CD4-positive, CD25-positive, alpha-beta regulatory T cell (primary cell): ENCODE results near the gene GABARAPL2. TPM values are rescaled to one million over a fixed set of nuclear protein-coding genes. Genes with fewer than 3 reads are reported as not detected.
A peak's percentile ranks its signal among the peaks of the same experiment; 100 is the strongest.

Experiments used
- ATAC-seq, 2 donors: fragments of 150-1000 bp; cut with Tn5 transposase; one replicate each; pipeline ENCODE4 v1.10.0; 2021; ENCODE audit warnings: low read depth in 2 of 2, moderate number of reproducible peaks in 2 of 2, moderate library complexity in 1 of 2
- DNase-seq, 3 donors: peaks; one replicate each; pipeline versions ENCODE4 v3.0.0 to v3.0.0-alpha.2; 2012 to 2022; ENCODE audit warnings: mixed read lengths in 1 of 3
- H3K27ac ChIP-seq: one replicate; pipeline ENCODE4 v1.7.0; 2013; ENCODE audit warnings: mild to moderate bottlenecking, low read length; ENCODE audit not compliant: insufficient read depth, poor library complexity, severe bottlenecking
- H3K27me3 ChIP-seq: one replicate; pipeline ENCODE4 v1.7.0; 2013; ENCODE audit warnings: low read length; ENCODE audit not compliant: control insufficient read depth, insufficient read depth
- H3K36me3 ChIP-seq: one replicate; pipeline ENCODE4 v1.7.0; 2013; ENCODE audit warnings: mild to moderate bottlenecking, low read length, moderate library complexity; ENCODE audit not compliant: control insufficient read depth, insufficient read depth
- H3K4me1 ChIP-seq: 2 replicates; pipeline ENCODE4 v1.7.0; 2013; ENCODE audit warnings: mild to moderate bottlenecking, low read length; ENCODE audit not compliant: insufficient read depth, control insufficient read depth, poor library complexity, severe bottlenecking
- H3K4me3 ChIP-seq: one replicate; pipeline ENCODE4 v1.7.0; 2013; ENCODE audit warnings: low read depth, mild to moderate bottlenecking, low read length, moderate library complexity
- H3K9me3 ChIP-seq, 2 experiments: 1 replicate in 1 of 2; 2 replicates in 1 of 2; pipeline ENCODE4 v1.7.0; 2013; ENCODE audit warnings: low read length in 2 of 2, mild to moderate bottlenecking in 1 of 2, moderate library complexity in 1 of 2; ENCODE audit not compliant: control insufficient read depth in 2 of 2
- H3K27ac Mint-ChIP-seq, 3 donors: one replicate each; pipeline ENCODE4 v1.8.0; 2020 to 2022; ENCODE audit warnings: mild to moderate bottlenecking in 3 of 3, mixed read lengths in 3 of 3, moderate library complexity in 2 of 3
- H3K27me3 Mint-ChIP-seq: one replicate; pipeline ENCODE4 v1.8.0; 2022; ENCODE audit warnings: mild to moderate bottlenecking, mixed read lengths
- H3K36me3 Mint-ChIP-seq: one replicate; pipeline ENCODE4 v1.8.0; 2020; ENCODE audit warnings: mixed read lengths
- H3K4me1 Mint-ChIP-seq, 4 donors: one replicate each; pipeline ENCODE4 v1.8.0; 2020 to 2022; ENCODE audit warnings: mixed read lengths in 4 of 4, mild to moderate bottlenecking in 1 of 4
- H3K4me3 Mint-ChIP-seq, 4 donors: one replicate each; pipeline ENCODE4 v1.8.0; 2020 to 2022; ENCODE audit warnings: mild to moderate bottlenecking in 4 of 4, mixed read lengths in 4 of 4, moderate library complexity in 3 of 4
- H3K9me3 Mint-ChIP-seq, 7 donors: one replicate each; pipeline ENCODE4 v1.8.0; 2020 to 2022; ENCODE audit warnings: mixed read lengths in 7 of 7, mild to moderate bottlenecking in 3 of 7, moderate library complexity in 2 of 7
- polyA plus RNA-seq, 4 donors: library from polyadenylated mRNA; unstranded; fragments of 300-500 nt; fragmentation: Illumina TruSeq; gene quantifications; one replicate each; pipeline ENCODE4 v1.2.3, GENCODE V29; 2021
- total RNA-seq: library from RNA; stranded (reverse); gene quantifications from one replicate; pipeline ENCODE4 v1.2.3, GENCODE V29; 2022

Gene GABARAPL2
- total and polyA plus RNA-seq, 5 donors from 2014 or later, result 81.3 to 354 (median 308) TPM

DNA sequence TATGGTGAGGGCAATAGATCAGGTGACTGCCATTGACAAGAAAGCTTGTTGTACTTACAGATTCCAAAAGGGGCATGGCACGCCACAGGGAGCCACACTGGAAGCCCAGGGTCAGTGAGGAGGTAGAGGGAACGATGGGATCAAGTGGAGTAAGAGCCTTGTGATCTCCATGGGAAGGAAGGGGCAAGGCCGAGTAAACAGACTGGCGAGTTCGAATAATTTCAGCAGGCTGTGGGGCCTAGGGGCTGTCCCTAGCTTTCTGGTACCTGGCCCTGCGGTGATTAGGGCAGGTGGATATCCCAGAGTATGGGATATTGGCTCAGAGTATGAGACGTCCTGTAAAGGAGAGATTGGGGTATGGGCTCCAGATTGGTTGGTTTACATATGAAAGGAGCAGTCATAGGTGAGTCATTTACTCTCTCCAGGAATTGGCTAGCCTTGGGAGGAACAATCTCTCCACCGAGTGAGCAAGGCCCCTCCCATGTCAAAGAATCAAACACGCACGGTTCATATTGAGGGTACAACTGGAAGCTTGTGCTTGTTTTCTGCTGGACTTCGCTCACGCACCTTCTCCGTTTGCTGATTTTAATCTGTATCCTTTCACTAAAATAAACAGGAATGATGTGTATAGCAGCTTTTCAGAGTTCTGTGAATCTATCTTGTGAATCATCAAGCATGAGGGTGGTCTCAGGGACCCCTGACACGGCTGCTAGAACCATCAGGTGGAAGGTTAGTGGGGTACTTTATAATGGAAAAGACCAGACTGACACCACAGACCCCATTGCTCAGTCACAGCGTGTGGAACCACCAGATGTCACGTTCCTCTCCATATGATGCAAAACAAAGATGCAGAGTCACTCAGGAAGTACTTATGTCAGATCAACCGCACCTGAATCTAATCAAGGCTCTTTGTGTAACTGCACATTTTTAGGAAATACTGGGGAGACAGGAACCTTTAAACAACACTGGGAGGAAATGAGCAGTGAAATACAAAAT is 27.9 kb downstream of the GABARAPL2 start:
- no peak overlapping the region for H3K27ac ChIP-seq

DNA sequence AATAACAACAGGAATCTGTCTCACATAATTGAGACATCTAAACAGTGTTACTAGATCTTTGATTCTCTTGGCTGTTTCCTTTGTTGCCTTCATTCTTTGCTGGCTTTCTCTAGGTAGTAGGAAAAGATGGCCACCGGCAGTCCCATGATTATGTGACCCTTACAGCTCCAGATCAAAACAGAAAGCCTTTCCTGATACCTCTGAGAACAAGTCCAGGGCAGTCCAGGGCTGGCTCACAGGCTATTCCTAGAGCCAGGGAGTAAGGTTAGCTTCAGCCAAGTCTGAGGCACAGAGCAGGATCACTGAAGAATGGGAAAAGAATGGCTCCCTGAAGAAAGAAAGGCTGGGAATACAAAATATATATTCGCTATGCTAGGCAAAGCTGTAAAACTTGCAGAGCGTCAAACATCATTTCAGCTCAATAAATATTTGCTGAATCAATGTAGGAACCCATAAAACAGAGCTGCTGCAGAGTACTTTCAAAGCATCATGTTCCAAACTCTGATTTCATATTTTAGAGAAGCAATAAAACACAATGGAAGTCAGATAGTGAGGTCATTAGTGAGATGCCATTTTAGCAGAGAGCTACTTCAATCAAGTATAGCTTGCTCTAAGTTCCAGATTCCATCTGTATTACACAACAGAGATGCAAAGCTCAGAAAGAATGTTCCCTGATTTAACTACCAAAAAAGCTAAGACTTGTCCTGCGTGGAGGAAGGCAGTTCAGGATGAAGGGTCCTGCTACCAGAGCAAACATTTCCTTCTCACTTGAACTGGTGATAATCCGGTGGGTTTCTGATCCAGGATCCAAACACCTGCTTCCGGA is 33.5 kb downstream of the GABARAPL2 start:
- Histone ChIP-seq H3K27ac (no peak overlapping the region), H3K4me3 (no peak overlapping the region), H3K36me3 (peaks cover 59% of the 10 kb centered on the region), H3K27me3 (no peaks in the 10 kb centered on the region), H3K9me3 (peaks cover 5 to 10% of the 10 kb centered on the region in 2 experiments), H3K4me1 (no peaks in the 10 kb centered on the region)
- no peak for DNase-seq
- H3K27me3 Mint-ChIP-seq, result no peaks in the 10 kb centered on the region
- peaks cover 0 to 2% (median 1%) of the 10 kb centered on the region in 4 donors for H3K4me1 Mint-ChIP-seq
- no peak overlapping the region for H3K4me3 Mint-ChIP-seq
- H3K9me3 Mint-ChIP-seq, result peaks cover 0 to 14% (median 0%) of the 10 kb centered on the region in 7 donors
- peak overlapping the region in 2 of 3 donors; percentile 14 to 38 for H3K27ac Mint-ChIP-seq
- ATAC-seq, result no peak
- H3K36me3 Mint-ChIP-seq, result peaks cover 56% of the 10 kb centered on the region

More for the DNA sequence above, 27.9 kb downstream of the GABARAPL2 start:
- Histone ChIP-seq H3K9me3 (no peaks in the 10 kb centered on the region), H3K4me1 (no peaks in the 10 kb centered on the region), H3K4me3 (no peak overlapping the region), H3K27me3 (no peaks in the 10 kb centered on the region), H3K36me3 (peaks cover 30% of the 10 kb centered on the region)
- DNase-seq (peak in 1 of 3 donors; percentile 49), ATAC-seq (no peak)
- peaks cover 0 to 2% (median 0%) of the 10 kb centered on the region in 7 donors for H3K9me3 Mint-ChIP-seq
- H3K4me3 Mint-ChIP-seq, result peak overlapping the region in 1 of 4 donors; percentile 11
- H3K4me1 Mint-ChIP-seq, result peaks cover 0 to 7% (median 0%) of the 10 kb centered on the region in 4 donors
- no peaks in the 10 kb centered on the region for H3K27me3 Mint-ChIP-seq
- H3K36me3 Mint-ChIP-seq, result peaks cover 26% of the 10 kb centered on the region
- peak overlapping the region; percentile 3 to 19 (median 5) for H3K27ac Mint-ChIP-seq

DNA sequence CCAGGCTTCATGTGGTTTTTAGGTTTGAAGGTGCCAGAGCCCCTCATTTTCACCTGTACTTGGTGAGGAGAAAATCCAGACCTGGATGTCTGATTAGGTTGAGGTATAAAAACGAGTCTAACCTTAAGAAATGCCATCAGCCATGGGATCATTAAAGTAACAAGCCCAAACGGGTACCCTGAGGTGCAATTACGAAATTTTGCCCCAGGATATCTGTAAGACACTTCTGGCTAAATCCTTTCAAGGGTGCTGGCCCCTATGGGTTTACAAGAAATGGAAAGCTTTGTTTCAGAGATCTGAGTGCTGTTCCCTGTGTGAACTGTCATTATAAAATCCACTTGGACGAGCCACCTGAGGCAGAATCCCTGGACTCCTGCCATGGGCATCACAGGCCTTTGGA is 37.1 kb downstream of the GABARAPL2 start:
- ATAC-seq (no peak), DNase-seq (no peak)
- no peak overlapping the region for H3K4me3 Mint-ChIP-seq
- Histone ChIP-seq H3K9me3 (peaks cover 5 to 10% of the 10 kb centered on the region in 2 experiments), H3K27me3 (no peaks in the 10 kb centered on the region), H3K27ac (no peak overlapping the region), H3K4me3 (no peak overlapping the region), H3K36me3 (peaks cover 69% of the 10 kb centered on the region), H3K4me1 (no peaks in the 10 kb centered on the region)
- peaks cover 0 to 14% (median 0%) of the 10 kb centered on the region in 7 donors for H3K9me3 Mint-ChIP-seq
- H3K27me3 Mint-ChIP-seq, result no peaks in the 10 kb centered on the region
- peaks cover 56% of the 10 kb centered on the region for H3K36me3 Mint-ChIP-seq
- H3K4me1 Mint-ChIP-seq, result peaks cover 0 to 6% (median 4%) of the 10 kb centered on the region in 4 donors
- no peak overlapping the region for H3K27ac Mint-ChIP-seq

DNA sequence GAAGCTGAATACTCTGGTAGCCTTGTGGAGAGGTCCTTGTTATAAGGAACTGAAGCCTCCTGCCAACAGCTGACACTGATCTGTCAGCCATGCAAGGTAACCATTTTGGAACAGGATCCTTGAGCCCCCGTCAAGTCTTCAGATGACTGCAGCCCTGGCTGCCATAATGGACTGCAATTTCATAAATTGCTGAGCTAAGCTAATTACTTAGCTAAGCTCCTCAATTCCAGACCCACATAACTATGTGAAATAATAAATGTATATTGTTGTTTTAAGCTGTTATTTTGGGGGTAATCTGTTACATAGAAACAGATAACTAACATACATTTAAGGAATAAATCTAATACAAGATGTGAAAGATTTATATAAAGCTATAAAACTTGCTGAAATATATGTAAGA is 40.3 kb downstream of the GABARAPL2 start:
- H3K4me1 ChIP-seq, result no peaks in the 10 kb centered on the region
- Mint-ChIP-seq H3K27me3 (no peaks in the 10 kb centered on the region), H3K4me3 (no peak overlapping the region), H3K4me1 (peaks cover 2 to 10% (median 6%) of the 10 kb centered on the region in 4 donors), H3K27ac (no peak overlapping the region), H3K9me3 (peaks cover 0 to 14% (median 2%) of the 10 kb centered on the region in 7 donors), H3K36me3 (peaks cover 51% of the 10 kb centered on the region)
- ATAC-seq (no peak), DNase-seq (no peak)
- H3K27me3 ChIP-seq, result no peaks in the 10 kb centered on the region
- no peak overlapping the region for H3K27ac ChIP-seq
- H3K9me3 ChIP-seq, result peaks cover 5 to 10% of the 10 kb centered on the region in 2 experiments
- H3K36me3 ChIP-seq, result peaks cover 78% of the 10 kb centered on the region
- H3K4me3 ChIP-seq, result no peak overlapping the region

DNA sequence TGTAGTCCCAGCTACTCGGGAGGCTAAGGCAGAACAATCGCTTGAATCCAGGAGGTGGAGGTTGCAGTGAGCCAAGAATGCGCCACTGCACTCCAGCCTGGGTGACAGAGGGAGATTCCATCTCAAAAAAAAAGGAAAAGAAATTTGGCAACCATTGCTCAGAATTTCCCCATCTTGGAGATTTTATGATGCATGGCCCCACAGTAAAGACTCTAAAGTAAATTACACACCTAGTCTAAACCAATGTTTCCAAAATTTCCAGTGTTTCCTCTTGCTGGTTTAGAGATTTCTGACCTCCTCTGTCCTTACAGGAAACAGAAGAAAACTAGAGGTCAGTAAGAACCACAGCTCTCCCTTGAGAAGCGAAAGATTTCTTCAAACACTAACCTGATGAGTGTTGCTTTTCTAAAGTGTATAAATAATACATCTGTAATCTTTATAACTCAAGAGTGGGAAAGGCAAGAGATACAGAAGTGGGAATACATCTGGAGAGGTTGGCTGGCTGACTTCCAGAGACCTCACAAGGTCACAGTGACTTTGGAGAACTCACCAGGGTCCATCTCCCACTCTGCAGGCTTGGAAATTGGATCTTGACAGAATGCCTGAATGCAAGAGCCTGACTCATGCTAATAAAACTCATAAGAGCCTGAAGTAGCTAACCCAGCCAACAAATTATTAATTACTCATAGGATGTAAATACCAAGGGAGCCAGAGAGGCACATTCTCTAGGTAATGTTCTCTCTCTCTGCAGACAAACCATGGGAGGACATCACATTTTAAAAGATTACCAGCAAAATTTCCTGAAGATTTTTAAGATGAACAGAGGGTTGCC is 48.1 kb downstream of the GABARAPL2 start:
- H3K36me3 ChIP-seq, result peaks cover 60% of the 10 kb centered on the region
- Mint-ChIP-seq H3K27ac (peak overlapping the region in 2 of 3 donors; percentile 44 to 79), H3K4me1 (peaks cover 5 to 51% (median 30%) of the 10 kb centered on the region in 4 donors), H3K9me3 (peaks cover 0 to 3% (median 0%) of the 10 kb centered on the region in 7 donors), H3K27me3 (no peaks in the 10 kb centered on the region), H3K4me3 (no peak overlapping the region), H3K36me3 (peaks cover 44% of the 10 kb centered on the region)
- H3K4me3 ChIP-seq, result peak overlapping the region; percentile 37
- DNase-seq (no peak), ATAC-seq (no peak)
- H3K27ac ChIP-seq, result no peak overlapping the region
- no peaks in the 10 kb centered on the region for H3K27me3 ChIP-seq
- H3K9me3 ChIP-seq, result no peaks in the 10 kb centered on the region
- H3K4me1 ChIP-seq, result peaks cover 24% of the 10 kb centered on the region

DNA sequence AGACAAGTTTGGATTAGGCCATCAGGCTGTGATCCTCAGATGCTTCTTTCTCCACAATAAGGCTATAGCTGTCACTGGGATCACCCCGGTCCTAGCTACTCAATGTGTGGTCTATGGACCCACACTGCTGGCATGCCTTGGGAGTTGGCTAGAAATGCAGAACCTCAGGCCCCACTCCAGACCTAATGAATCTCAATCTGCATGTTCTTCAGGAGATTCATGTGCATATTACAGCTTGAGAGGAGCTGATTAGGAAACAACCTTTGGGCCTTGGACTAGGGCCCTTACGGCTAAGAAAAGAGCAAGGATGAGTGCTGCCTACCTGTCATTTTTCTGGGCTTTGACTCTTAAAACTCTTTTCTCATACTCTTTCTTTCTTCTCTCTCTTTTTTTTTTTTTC is 49.4 kb downstream of the GABARAPL2 start:
- Mint-ChIP-seq H3K27ac (peak overlapping the region; percentile 91 to 96 (median 96)), H3K27me3 (no peaks in the 10 kb centered on the region), H3K4me3 (peak overlapping the region in 3 of 4 donors; percentile 47 to 76 (median 64)), H3K9me3 (no peaks in the 10 kb centered on the region), H3K4me1 (peaks cover 5 to 51% (median 32%) of the 10 kb centered on the region in 4 donors), H3K36me3 (peaks cover 44% of the 10 kb centered on the region)
- no peak for DNase-seq
- Histone ChIP-seq H3K27ac (peak overlapping the region; percentile 77), H3K27me3 (no peaks in the 10 kb centered on the region), H3K4me3 (peak overlapping the region; percentile 55), H3K9me3 (no peaks in the 10 kb centered on the region), H3K4me1 (peaks cover 27% of the 10 kb centered on the region), H3K36me3 (peaks cover 58% of the 10 kb centered on the region)
- no peak for ATAC-seq
